Measurements from ENCODE around the gene POC5.
"Not testable (repeated sequence)": the region's sequence is repeated elsewhere in the genome, so short reads cannot be mapped to it uniquely, and the experiment has no call there.

POC5 gene

GRCh38 chr5:75706016-75706415 is 11.2 kb downstream of the POC5 start:
- DNase-seq (ENCODE audit: low read depth in 2 of 2): no peak

GRCh38 chr5:75701856-75702255 is 15.4 kb downstream of the POC5 start:
- no peak for DNase-seq (ENCODE audit: low read depth in 2 of 2)

GRCh38 chr5:75695472-75696351 is 21.5 kb downstream of the POC5 start:
- not testable (repeated sequence) for DNase-seq (ENCODE audit: low read depth in 2 of 2)

GRCh38 chr5:75694781-75695180 is 22.5 kb downstream of the POC5 start:
- no peak for DNase-seq (ENCODE audit: low read depth in 2 of 2)

GRCh38 chr5:75690669-75691068 is 26.6 kb downstream of the POC5 start:
- no peak for DNase-seq (ENCODE audit: low read depth in 2 of 2)

- no peak for DNase-seq (ENCODE audit: low read depth in 2 of 2)
Observed at GRCh38 chr5:75686480-75686879, 30.8 kb downstream of the POC5 start.

- DNase-seq (ENCODE audit: low read depth in 2 of 2): no peak
Observed at GRCh38 chr5:75685141-75685540, 32.1 kb downstream of the POC5 start.

- no peak for DNase-seq (ENCODE audit: low read depth in 2 of 2)
Observed at GRCh38 chr5:75681125-75681830, 36.0 kb downstream of the POC5 start.

- no peak for DNase-seq (ENCODE audit: low read depth in 2 of 2)
Observed at GRCh38 chr5:75678155-75678554, 39.1 kb downstream of the POC5 start.

- DNase-seq (ENCODE audit: low read depth in 2 of 2): no peak
Observed at GRCh38 chr5:75677607-75678006, 39.6 kb downstream of the POC5 start.

- no peak for DNase-seq (ENCODE audit: low read depth in 2 of 2)
Observed at GRCh38 chr5:75675783-75676182, 41.5 kb downstream of the POC5 start.

- DNase-seq (ENCODE audit: low read depth in 2 of 2): no peak
Observed at GRCh38 chr5:75672616-75673015, 44.6 kb downstream of the POC5 start.

- no peak for DNase-seq (ENCODE audit: low read depth in 2 of 2)
Observed at GRCh38 chr5:75671506-75671905, 45.7 kb downstream of the POC5 start.

GRCh38 chr5:75670577-75670976 is 46.7 kb downstream of the POC5 start:
- no peak for DNase-seq (ENCODE audit: low read depth in 2 of 2)

GRCh38 chr5:75668977-75669689 is 48.1 kb downstream of the POC5 start:
- peak; percentile 4 to 5 for DNase-seq (ENCODE audit: low read depth in 2 of 2)

- no peak for DNase-seq (ENCODE audit: low read depth in 2 of 2)
Observed at GRCh38 chr5:75668445-75668844, 48.8 kb downstream of the POC5 start.

- no peak for DNase-seq (ENCODE audit: low read depth in 2 of 2)
Observed at GRCh38 chr5:75667586-75667985, 49.7 kb downstream of the POC5 start.

- no peak for DNase-seq (ENCODE audit: low read depth in 2 of 2)
Observed at GRCh38 chr5:75666801-75667200, 50.4 kb downstream of the POC5 start.

- DNase-seq (ENCODE audit: low read depth in 2 of 2): no peak
Observed at GRCh38 chr5:75664979-75665378, 52.3 kb downstream of the POC5 start.

GRCh38 chr5:75663579-75664284 is 53.5 kb downstream of the POC5 start:
- no peak for DNase-seq (ENCODE audit: low read depth in 2 of 2)

- no peak for DNase-seq (ENCODE audit: low read depth in 2 of 2)
Observed at GRCh38 chr5:75662061-75662460, 55.2 kb downstream of the POC5 start.

Measured in stimulated activated CD8-positive, alpha-beta memory T cell treated with anti-CD3 and anti-CD28 coated beads, Interleukin-7, amount 100 ng/mL, for 1 hour (primary cell).